ENCODE results near the gene RPAP3.

RPAP3 gene

GRCh38 chr12:47743311-47743860 is 37.6 kb upstream of the RPAP3 start:
- no peaks in the 10 kb centered on the region for H3K36me3 ChIP-seq (ENCODE audit: control insufficient read depth, insufficient read depth, low read length)

GRCh38 chr12:47742253-47742825 is 36.5 kb upstream of the RPAP3 start:
- peak; percentile 38 to 71 (median 64) for DNase-seq
- Histone ChIP-seq H3K9me3 (ENCODE audit: control insufficient read depth, low read length) (no peaks in the 10 kb centered on the region), H3K4me1 (ENCODE audit: control insufficient read depth, insufficient read depth, low read length, poor library complexity, severe bottlenecking) (peaks cover 19% of the 10 kb centered on the region), H3K27me3 (replicated peaks; ENCODE audit: control insufficient read depth, insufficient read depth, low read length, poor library complexity, severe bottlenecking) (no peaks in the 10 kb centered on the region), H3K4me3 (ENCODE audit: insufficient read depth, low read depth, low read length, poor library complexity, severe bottlenecking) (no peak overlapping the region), H3K27ac (ENCODE audit: insufficient read depth, low read length, poor library complexity, severe bottlenecking) (no peak overlapping the region), H3K36me3 (ENCODE audit: control insufficient read depth, insufficient read depth, low read length) (no peaks in the 10 kb centered on the region)

More at GRCh38 chr12:47743311-47743860, 37.6 kb upstream of the RPAP3 start:
- Histone ChIP-seq H3K9me3 (ENCODE audit: control insufficient read depth, low read length) (no peaks in the 10 kb centered on the region), H3K4me3 (ENCODE audit: insufficient read depth, low read depth, low read length, poor library complexity, severe bottlenecking) (no peak overlapping the region), H3K4me1 (ENCODE audit: control insufficient read depth, insufficient read depth, low read length, poor library complexity, severe bottlenecking) (peaks cover 19% of the 10 kb centered on the region), H3K27ac (ENCODE audit: insufficient read depth, low read length, poor library complexity, severe bottlenecking) (no peak overlapping the region), H3K27me3 (replicated peaks; ENCODE audit: control insufficient read depth, insufficient read depth, low read length, poor library complexity, severe bottlenecking) (no peaks in the 10 kb centered on the region)
- no peak for DNase-seq

- no peaks in the 10 kb centered on the region for H3K27me3 ChIP-seq (replicated peaks; ENCODE audit: control insufficient read depth, insufficient read depth, low read length, poor library complexity, severe bottlenecking)
- peaks cover 19% of the 10 kb centered on the region for H3K4me1 ChIP-seq (ENCODE audit: control insufficient read depth, insufficient read depth, low read length, poor library complexity, severe bottlenecking)
- peak; percentile 63 to 68 (median 66) for DNase-seq
- no peaks in the 10 kb centered on the region for H3K36me3 ChIP-seq (ENCODE audit: control insufficient read depth, insufficient read depth, low read length)
- no peak overlapping the region for H3K27ac ChIP-seq (ENCODE audit: insufficient read depth, low read length, poor library complexity, severe bottlenecking)
- H3K9me3 ChIP-seq (ENCODE audit: control insufficient read depth, low read length): no peaks in the 10 kb centered on the region
- H3K4me3 ChIP-seq (ENCODE audit: insufficient read depth, low read depth, low read length, poor library complexity, severe bottlenecking): no peak overlapping the region
Observed at GRCh38 chr12:47741340-47741703, 35.5 kb upstream of the RPAP3 start.

GRCh38 chr12:47740606-47741339 is 34.9 kb upstream of the RPAP3 start:
- Histone ChIP-seq H3K27ac (ENCODE audit: insufficient read depth, low read length, poor library complexity, severe bottlenecking) (peak overlapping the region; percentile 47), H3K4me3 (ENCODE audit: insufficient read depth, low read depth, low read length, poor library complexity, severe bottlenecking) (no peak overlapping the region), H3K27me3 (replicated peaks; ENCODE audit: control insufficient read depth, insufficient read depth, low read length, poor library complexity, severe bottlenecking) (no peaks in the 10 kb centered on the region), H3K4me1 (ENCODE audit: control insufficient read depth, insufficient read depth, low read length, poor library complexity, severe bottlenecking) (peaks cover 19% of the 10 kb centered on the region), H3K36me3 (ENCODE audit: control insufficient read depth, insufficient read depth, low read length) (no peaks in the 10 kb centered on the region), H3K9me3 (ENCODE audit: control insufficient read depth, low read length) (no peaks in the 10 kb centered on the region)
- no peak for DNase-seq

GRCh38 chr12:47739979-47740378 is 34.1 kb upstream of the RPAP3 start:
- H3K9me3 ChIP-seq (ENCODE audit: control insufficient read depth, low read length): no peaks in the 10 kb centered on the region
- DNase-seq: no peak
- H3K4me3 ChIP-seq (ENCODE audit: insufficient read depth, low read depth, low read length, poor library complexity, severe bottlenecking): no peak overlapping the region
- H3K27ac ChIP-seq (ENCODE audit: insufficient read depth, low read length, poor library complexity, severe bottlenecking): no peak overlapping the region
- peaks cover 19% of the 10 kb centered on the region for H3K4me1 ChIP-seq (ENCODE audit: control insufficient read depth, insufficient read depth, low read length, poor library complexity, severe bottlenecking)
- H3K27me3 ChIP-seq (replicated peaks; ENCODE audit: control insufficient read depth, insufficient read depth, low read length, poor library complexity, severe bottlenecking): no peaks in the 10 kb centered on the region
- no peaks in the 10 kb centered on the region for H3K36me3 ChIP-seq (ENCODE audit: control insufficient read depth, insufficient read depth, low read length)

- no peak for DNase-seq
- Histone ChIP-seq H3K4me1 (ENCODE audit: control insufficient read depth, insufficient read depth, low read length, poor library complexity, severe bottlenecking) (peaks cover 19% of the 10 kb centered on the region), H3K4me3 (ENCODE audit: insufficient read depth, low read depth, low read length, poor library complexity, severe bottlenecking) (no peak overlapping the region), H3K36me3 (ENCODE audit: control insufficient read depth, insufficient read depth, low read length) (no peaks in the 10 kb centered on the region), H3K27me3 (replicated peaks; ENCODE audit: control insufficient read depth, insufficient read depth, low read length, poor library complexity, severe bottlenecking) (no peaks in the 10 kb centered on the region), H3K9me3 (ENCODE audit: control insufficient read depth, low read length) (no peaks in the 10 kb centered on the region), H3K27ac (ENCODE audit: insufficient read depth, low read length, poor library complexity, severe bottlenecking) (no peak overlapping the region)
Observed at GRCh38 chr12:47739297-47739696, 33.5 kb upstream of the RPAP3 start.

- Histone ChIP-seq H3K4me3 (ENCODE audit: insufficient read depth, low read depth, low read length, poor library complexity, severe bottlenecking) (no peak overlapping the region), H3K9me3 (ENCODE audit: control insufficient read depth, low read length) (no peaks in the 10 kb centered on the region), H3K27ac (ENCODE audit: insufficient read depth, low read length, poor library complexity, severe bottlenecking) (no peak overlapping the region), H3K27me3 (replicated peaks; ENCODE audit: control insufficient read depth, insufficient read depth, low read length, poor library complexity, severe bottlenecking) (no peaks in the 10 kb centered on the region), H3K4me1 (ENCODE audit: control insufficient read depth, insufficient read depth, low read length, poor library complexity, severe bottlenecking) (peaks cover 19% of the 10 kb centered on the region), H3K36me3 (ENCODE audit: control insufficient read depth, insufficient read depth, low read length) (no peaks in the 10 kb centered on the region)
- no peak for DNase-seq
Observed at GRCh38 chr12:47737936-47738594, 32.2 kb upstream of the RPAP3 start.

GRCh38 chr12:47736877-47737676 is 31.2 kb upstream of the RPAP3 start:
- DNase-seq: no peak

GRCh38 chr12:47736216-47736615 is 30.4 kb upstream of the RPAP3 start:
- Histone ChIP-seq H3K27me3 (replicated peaks; ENCODE audit: control insufficient read depth, insufficient read depth, low read length, poor library complexity, severe bottlenecking) (no peaks in the 10 kb centered on the region), H3K9me3 (ENCODE audit: control insufficient read depth, low read length) (no peaks in the 10 kb centered on the region), H3K4me1 (ENCODE audit: control insufficient read depth, insufficient read depth, low read length, poor library complexity, severe bottlenecking) (peaks cover 10% of the 10 kb centered on the region), H3K36me3 (ENCODE audit: control insufficient read depth, insufficient read depth, low read length) (no peaks in the 10 kb centered on the region), H3K4me3 (ENCODE audit: insufficient read depth, low read depth, low read length, poor library complexity, severe bottlenecking) (no peak overlapping the region), H3K27ac (ENCODE audit: insufficient read depth, low read length, poor library complexity, severe bottlenecking) (no peak overlapping the region)
- DNase-seq: no peak

More at GRCh38 chr12:47736877-47737676, 31.2 kb upstream of the RPAP3 start:
- Histone ChIP-seq H3K27me3 (replicated peaks; ENCODE audit: control insufficient read depth, insufficient read depth, low read length, poor library complexity, severe bottlenecking) (no peaks in the 10 kb centered on the region), H3K27ac (ENCODE audit: insufficient read depth, low read length, poor library complexity, severe bottlenecking) (no peak overlapping the region), H3K4me1 (ENCODE audit: control insufficient read depth, insufficient read depth, low read length, poor library complexity, severe bottlenecking) (peaks cover 18% of the 10 kb centered on the region), H3K9me3 (ENCODE audit: control insufficient read depth, low read length) (no peaks in the 10 kb centered on the region), H3K4me3 (ENCODE audit: insufficient read depth, low read depth, low read length, poor library complexity, severe bottlenecking) (no peak overlapping the region), H3K36me3 (ENCODE audit: control insufficient read depth, insufficient read depth, low read length) (no peaks in the 10 kb centered on the region)
